Vagina (tissue), 2 donors: ENCODE results near the gene NRIP3. TPM values are rescaled to one million over a fixed set of nuclear protein-coding genes. Genes with fewer than 3 reads are reported as not detected.
"Not testable (repeated sequence)": the region's sequence is repeated elsewhere in the genome, so short reads cannot be mapped to it uniquely, and the experiment has no call there.

Source experiments
- DNase-seq, 2 donors: peaks; one replicate each; pipeline ENCODE4 v3.0.0-alpha.2; 2017; ENCODE audit errors: extremely low spot score in 2 of 2
- H3K27ac ChIP-seq: fragments of 200-600 bp; sonication (generic); one replicate; pipeline ENCODE4 v1.5.1; 2019
- H3K27me3 ChIP-seq: fragments of 200-600 bp; sonication (generic); one replicate; pipeline ENCODE4 v1.5.1; 2019
- H3K36me3 ChIP-seq, 2 donors: fragments of 200-600 bp; sonication (generic); one replicate each; pipeline ENCODE4 v1.5.1; 2017 to 2019
- H3K4me1 ChIP-seq: fragments of 200-600 bp; sonication (generic); one replicate; pipeline ENCODE4 v1.5.1; 2019
- H3K4me3 ChIP-seq, 2 donors: fragments of 200-600 bp; sonication (generic); 1 replicate in 1 of 2; 2 replicates in 1 of 2; pipeline ENCODE4 v1.5.1; 2016 to 2019
- H3K9me3 ChIP-seq: fragments of 200-600 bp; sonication (generic); one replicate; pipeline ENCODE4 v1.5.1; 2019
- POLR2A ChIP-seq, 2 donors: fragments of 450-650 bp; IDR thresholded peaks; one replicate each; pipeline ENCODE4 v1.6.1; 2017; ENCODE audit warnings: antibody characterized with exemption in 2 of 2, mild to moderate bottlenecking in 2 of 2, moderate library complexity in 2 of 2
- POLR2AphosphoS5 ChIP-seq, 2 donors: sonication (generic); formaldehyde crosslinking; IDR thresholded peaks; one replicate each; pipeline ENCODE4 v1.9.0; 2017; ENCODE audit warnings: antibody characterized with exemption in 2 of 2, mild to moderate bottlenecking in 2 of 2, low read depth in 1 of 2; ENCODE audit not compliant: insufficient read depth in 1 of 2
- intact Hi-C: fragments of 100-400 bp; cut with DNase I; formaldehyde crosslinking; loops from one replicate; pipeline ENCODE4 v1.15.1; 2023
- total RNA-seq: library from RNA; depleted of rRNA; stranded (reverse); fragments of >200 nt; gene quantifications from one replicate; pipeline ENCODE4 v1.2.3, GENCODE V29; 2016
- TF ChIP-seq, protein P1 (sequence below), 3 experiments: fragments of 450-650 bp in 2 of 3; fragments of 200-600 bp in 1 of 3; sonication (generic) in 1 of 3; IDR thresholded peaks; one replicate each; pipeline ENCODE4 v1.5.1; 2017 to 2019; ENCODE audit warnings: antibody characterized with exemption in 3 of 3, mild to moderate bottlenecking in 2 of 3, moderate library complexity in 2 of 3

Gene NRIP3
- total RNA-seq, 1 donor from 2014 or later = 1.2 TPM

DNA sequence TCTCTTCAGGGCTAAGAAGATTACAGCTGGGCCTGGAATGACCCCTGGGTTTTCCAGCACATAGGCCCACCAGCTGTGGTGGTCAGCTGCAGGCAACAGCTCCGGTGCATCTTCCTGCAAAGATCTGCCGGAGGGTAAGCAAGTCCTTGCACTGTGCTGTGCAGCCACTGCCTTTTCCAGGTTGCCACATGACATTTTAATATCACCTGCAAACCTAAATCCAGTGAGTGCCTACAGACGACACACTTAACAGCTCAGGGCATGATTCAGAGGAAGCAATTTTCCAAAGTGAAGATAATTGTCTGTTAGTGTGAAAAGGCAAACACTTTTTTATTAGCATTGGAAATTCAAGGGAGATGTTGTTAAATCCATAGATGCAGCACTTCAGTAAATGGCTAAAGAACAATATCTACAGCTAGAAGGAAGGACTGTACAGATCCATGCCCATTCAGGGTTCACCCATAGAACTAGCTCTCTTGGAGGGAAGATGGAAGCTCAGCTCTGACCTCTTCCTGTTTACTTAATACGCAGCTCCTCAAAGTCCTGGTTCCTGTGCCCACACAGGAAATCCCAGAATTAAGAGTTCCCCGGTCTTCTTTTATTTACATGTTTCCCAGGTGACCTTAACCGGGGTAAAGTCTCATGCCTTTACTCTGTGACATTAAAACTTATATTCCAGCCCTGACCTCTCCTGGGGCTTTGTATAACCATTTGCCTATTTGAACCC is 13.3 kb upstream of the NRIP3 start:
- no peak for DNase-seq
- no peak overlapping the region for H3K27ac ChIP-seq
- no peaks in the 10 kb centered on the region for H3K36me3 ChIP-seq
- no peaks in the 10 kb centered on the region for H3K9me3 ChIP-seq
- intact Hi-C loops = no loop called here
- H3K4me1 ChIP-seq = peaks cover 5% of the 10 kb centered on the region
- H3K27me3 ChIP-seq = no peaks in the 10 kb centered on the region
- no peak overlapping the region for H3K4me3 ChIP-seq
- TF ChIP-seq POLR2A (IDR thresholded peaks at IDR 0.05) (no peak), POLR2AphosphoS5 (IDR thresholded peaks at IDR 0.05; ENCODE audit: insufficient read depth in 1 of 2, low read depth in 1 of 2) (no peak)
- TF ChIP-seq, protein P1, sequence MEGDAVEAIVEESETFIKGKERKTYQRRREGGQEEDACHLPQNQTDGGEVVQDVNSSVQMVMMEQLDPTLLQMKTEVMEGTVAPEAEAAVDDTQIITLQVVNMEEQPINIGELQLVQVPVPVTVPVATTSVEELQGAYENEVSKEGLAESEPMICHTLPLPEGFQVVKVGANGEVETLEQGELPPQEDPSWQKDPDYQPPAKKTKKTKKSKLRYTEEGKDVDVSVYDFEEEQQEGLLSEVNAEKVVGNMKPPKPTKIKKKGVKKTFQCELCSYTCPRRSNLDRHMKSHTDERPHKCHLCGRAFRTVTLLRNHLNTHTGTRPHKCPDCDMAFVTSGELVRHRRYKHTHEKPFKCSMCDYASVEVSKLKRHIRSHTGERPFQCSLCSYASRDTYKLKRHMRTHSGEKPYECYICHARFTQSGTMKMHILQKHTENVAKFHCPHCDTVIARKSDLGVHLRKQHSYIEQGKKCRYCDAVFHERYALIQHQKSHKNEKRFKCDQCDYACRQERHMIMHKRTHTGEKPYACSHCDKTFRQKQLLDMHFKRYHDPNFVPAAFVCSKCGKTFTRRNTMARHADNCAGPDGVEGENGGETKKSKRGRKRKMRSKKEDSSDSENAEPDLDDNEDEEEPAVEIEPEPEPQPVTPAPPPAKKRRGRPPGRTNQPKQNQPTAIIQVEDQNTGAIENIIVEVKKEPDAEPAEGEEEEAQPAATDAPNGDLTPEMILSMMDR (IDR thresholded peaks at IDR 0.05) = no peak

DNA sequence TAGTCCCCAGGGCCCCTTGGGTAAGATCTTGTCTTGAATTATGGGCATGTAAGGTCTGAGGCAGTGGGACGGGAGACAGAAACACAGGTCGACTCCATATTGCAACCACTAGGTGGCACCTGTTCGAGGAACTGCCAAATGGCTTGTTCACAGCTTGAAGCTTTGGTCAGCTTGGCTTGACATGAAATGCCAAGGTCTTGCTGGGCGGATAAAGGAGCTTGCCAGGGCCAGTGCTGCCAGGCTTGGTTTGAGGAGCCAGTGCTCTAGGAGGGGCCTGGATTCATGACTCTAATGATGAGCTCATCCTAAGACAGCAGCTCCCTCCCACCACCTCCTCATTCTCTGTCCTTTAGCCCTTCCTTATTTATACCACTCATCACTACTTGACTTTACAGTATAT is 11.9 kb upstream of the NRIP3 start:
- no peaks in the 10 kb centered on the region for H3K27me3 ChIP-seq
- H3K36me3 ChIP-seq = no peaks in the 10 kb centered on the region
- H3K4me1 ChIP-seq = peaks cover 5% of the 10 kb centered on the region
- intact Hi-C loops = loop anchor here (2.0 kb wide), 1 partner anchor 121 kb away; no protein-coding TSS in a partner anchor
- no peak overlapping the region for H3K27ac ChIP-seq
- no peak for TF ChIP-seq POLR2AphosphoS5 (IDR thresholded peaks at IDR 0.05; ENCODE audit: insufficient read depth in 1 of 2, low read depth in 1 of 2)
- TF ChIP-seq, protein P1 (IDR thresholded peaks at IDR 0.05) = peak; percentile 45 to 67 (median 45)
- no peak for DNase-seq
- H3K4me3 ChIP-seq = no peak overlapping the region
- no peaks in the 10 kb centered on the region for H3K9me3 ChIP-seq

DNA sequence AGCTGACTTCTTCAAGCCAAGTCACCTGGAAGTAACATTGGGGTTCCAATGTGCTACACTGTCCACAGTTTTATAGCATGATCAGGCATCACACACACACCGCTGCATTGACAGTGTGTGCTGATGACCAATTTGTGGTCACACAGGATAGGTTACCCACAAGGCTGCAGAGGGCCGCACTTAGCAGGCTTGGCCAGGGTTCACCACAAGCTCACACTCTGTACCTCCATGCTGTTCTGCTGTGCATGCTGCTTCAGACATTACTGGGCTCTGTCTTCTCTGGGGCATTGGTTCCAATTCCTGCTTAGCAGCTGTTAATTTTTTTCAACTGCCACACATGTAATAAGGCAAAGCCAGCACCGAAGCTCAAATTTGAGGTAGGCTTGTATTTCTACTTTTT is 11.0 kb upstream of the NRIP3 start:
- Histone ChIP-seq H3K9me3 (no peaks in the 10 kb centered on the region), H3K4me1 (peaks cover 5% of the 10 kb centered on the region), H3K36me3 (no peaks in the 10 kb centered on the region), H3K27ac (no peak overlapping the region), H3K27me3 (no peaks in the 10 kb centered on the region), H3K4me3 (no peak overlapping the region)
- TF ChIP-seq, protein P1 (IDR thresholded peaks at IDR 0.05) = no peak
- TF ChIP-seq POLR2AphosphoS5 (IDR thresholded peaks at IDR 0.05; ENCODE audit: insufficient read depth in 1 of 2, low read depth in 1 of 2) (no peak), POLR2A (IDR thresholded peaks at IDR 0.05) (no peak)
- no peak for DNase-seq
- intact Hi-C loops = loop anchor here (2.0 kb wide), 1 partner anchor 122 kb away; no protein-coding TSS in a partner anchor

DNA sequence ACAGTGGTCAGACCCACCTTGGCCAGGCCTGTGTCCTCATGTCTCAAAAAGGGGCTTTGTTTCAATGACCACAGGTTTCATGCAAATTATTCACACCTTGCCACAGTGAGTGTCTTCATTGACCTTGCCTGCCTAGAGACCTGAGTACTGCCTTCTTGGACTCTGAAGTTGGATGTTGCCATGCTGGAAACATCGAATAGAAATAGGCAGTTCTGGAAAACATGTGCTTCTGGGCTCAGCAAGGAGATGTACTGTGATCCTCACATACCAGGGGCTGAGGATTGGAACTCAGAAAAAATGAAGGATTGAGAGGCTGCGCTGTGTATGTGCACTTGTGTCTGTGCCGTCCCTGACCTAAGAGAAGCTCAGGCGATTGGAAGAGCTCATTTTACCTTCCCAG is 9.6 kb upstream of the NRIP3 start:
- Histone ChIP-seq H3K4me3 (no peak overlapping the region), H3K27me3 (no peaks in the 10 kb centered on the region), H3K9me3 (no peaks in the 10 kb centered on the region), H3K36me3 (no peaks in the 10 kb centered on the region), H3K27ac (no peak overlapping the region), H3K4me1 (peaks cover 5% of the 10 kb centered on the region)
- DNase-seq = no peak
- intact Hi-C loops = no loop called here
- TF ChIP-seq POLR2A (IDR thresholded peaks at IDR 0.05) = no peak

DNA sequence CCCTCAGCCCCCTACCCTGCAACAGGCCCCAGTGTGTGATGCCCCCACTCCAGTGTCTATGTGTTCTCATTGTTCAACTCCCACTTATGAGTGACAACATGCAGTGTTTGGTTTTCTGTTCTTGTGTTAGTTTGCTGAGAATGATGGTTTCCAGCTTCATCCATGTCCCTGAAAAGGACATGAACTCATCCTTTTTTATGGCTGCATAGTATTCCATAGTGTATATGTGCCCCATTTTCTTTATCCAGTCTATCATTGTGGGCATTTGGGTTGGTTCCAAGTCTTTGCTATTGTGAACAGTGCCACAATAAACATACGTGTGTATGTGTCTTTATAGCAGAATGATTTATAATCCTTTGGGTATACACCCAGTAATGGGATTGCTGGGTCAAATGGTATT is 5.7 kb upstream of the NRIP3 start:
- H3K36me3 ChIP-seq, intact Hi-C loops, H3K4me3 ChIP-seq, H3K4me1 ChIP-seq, H3K9me3 ChIP-seq, H3K27ac ChIP-seq, DNase-seq, H3K27me3 ChIP-seq: not testable (repeated sequence)

DNA sequence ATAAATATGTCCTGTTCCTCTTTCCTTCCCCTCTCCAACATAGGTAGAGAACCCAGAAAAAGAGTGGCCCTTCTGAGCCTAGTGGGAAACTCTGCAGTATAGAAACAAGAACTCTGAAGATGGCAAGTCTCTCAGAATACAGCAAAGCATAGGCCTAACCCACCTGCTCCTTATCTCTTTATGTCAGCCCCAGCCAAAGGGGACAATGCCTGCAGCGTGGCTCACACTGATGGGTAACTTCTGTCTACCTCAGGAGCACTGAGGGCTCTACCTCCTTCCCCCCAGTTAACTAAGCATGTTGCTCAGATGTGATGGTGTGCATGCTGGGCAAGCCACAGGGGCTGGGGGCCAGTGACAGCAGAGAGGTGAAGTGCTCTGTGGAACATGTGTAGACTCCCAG is 4.9 kb upstream of the NRIP3 start:
- DNase-seq = no peak
- Histone ChIP-seq H3K9me3 (no peaks in the 10 kb centered on the region), H3K4me1 (peaks cover 15% of the 10 kb centered on the region), H3K36me3 (no peaks in the 10 kb centered on the region), H3K27me3 (no peaks in the 10 kb centered on the region), H3K4me3 (no peak overlapping the region), H3K27ac (no peak overlapping the region)
- intact Hi-C loops = no loop called here
- TF ChIP-seq, protein P1 (IDR thresholded peaks at IDR 0.05) = no peak
- TF ChIP-seq POLR2AphosphoS5 (IDR thresholded peaks at IDR 0.05; ENCODE audit: insufficient read depth in 1 of 2, low read depth in 1 of 2) (no peak), POLR2A (IDR thresholded peaks at IDR 0.05) (no peak)
